H54 (cell line): ENCODE results near the gene KCNJ3.

Experiments used
- DNase-seq: peaks from one replicate; pipeline ENCODE4 v3.0.0; 2011; ENCODE audit warnings: low spot score, mixed read lengths; ENCODE audit not compliant: insufficient read length
- FAIRE-seq: peaks from 3 replicates; lab custom pipeline; 2011; peaks lifted over from hg19 to GRCh38; lab: Jason Lieb, UNC
- POLR2A ChIP-seq: IDR thresholded peaks from 2 replicates; pipeline ENCODE4 v1.6.1; 2011; ENCODE audit warnings: low read depth, mild to moderate bottlenecking, low read length

Gene KCNJ3

DNA sequence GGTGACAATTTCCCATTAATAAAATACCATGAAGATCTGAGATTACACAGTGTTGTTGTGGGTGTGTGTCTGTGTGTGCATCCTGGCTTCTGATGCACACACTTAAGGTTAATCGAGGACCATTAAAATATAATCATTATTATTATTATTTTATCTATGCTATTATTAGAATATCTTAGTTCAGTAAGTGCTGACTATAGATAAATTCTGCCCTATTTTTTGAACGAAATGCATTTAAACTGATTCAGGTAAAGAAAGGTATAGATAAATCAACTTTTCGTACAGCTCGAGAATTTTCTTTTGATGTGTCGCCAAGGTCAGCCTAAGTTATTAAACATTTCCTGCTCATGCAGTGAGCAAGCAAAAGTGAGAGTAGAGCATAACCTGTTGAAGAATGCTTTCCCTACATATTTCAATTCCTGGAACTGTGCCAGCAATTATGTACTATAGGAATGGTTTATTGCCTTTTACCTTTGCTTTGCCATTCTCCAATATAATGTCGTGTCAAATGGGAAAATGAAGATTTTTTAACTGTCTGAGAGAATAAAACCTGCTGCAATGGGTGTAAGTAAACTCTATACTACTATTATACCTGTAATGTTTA is 25.8 kb downstream of the KCNJ3 start:
- DNase-seq (no peak), FAIRE-seq (no peak)
- TF ChIP-seq POLR2A: no peak

DNA sequence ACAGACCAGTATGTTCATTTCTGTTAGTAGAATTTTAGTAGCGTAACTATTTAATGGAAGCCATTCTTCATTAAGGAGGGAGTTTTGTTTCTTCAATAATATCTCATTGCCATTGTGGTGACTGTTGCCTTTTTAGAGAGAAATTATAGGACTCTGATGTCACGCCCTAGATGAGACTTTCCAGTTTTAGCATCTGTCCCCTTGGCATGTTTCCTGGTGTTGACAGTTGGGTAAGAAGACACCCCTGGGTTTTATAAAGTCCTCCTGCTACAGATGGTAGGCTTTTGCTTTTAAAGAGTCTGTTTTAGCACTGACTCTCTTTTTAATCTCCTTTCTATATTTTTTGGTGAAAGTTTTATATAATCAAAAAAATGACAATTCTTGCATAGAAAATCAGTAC is 41.9 kb downstream of the KCNJ3 start:
- FAIRE-seq: no peak
- TF ChIP-seq POLR2A: no peak
- no peak for DNase-seq

DNA sequence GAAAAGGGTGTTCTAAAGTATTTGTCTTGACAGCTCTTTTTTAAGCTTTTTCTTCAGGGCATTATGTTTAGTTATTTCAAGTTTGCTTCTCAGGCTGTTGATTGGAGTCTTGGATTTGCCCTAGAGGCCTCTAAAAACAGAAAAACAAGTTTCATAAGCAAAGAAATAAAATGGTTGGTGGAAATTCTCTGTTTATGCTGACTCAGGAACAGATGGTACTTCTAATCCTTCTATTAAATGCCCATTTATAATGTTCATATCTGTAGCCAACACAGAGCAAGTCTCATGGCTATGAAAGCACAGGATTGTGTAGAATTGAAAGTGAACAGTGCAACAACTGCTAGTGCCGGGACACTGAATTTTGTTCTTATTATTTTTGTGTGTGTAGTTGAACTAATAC is 60.4 kb downstream of the KCNJ3 start:
- DNase-seq: no peak
- no peak for TF ChIP-seq POLR2A
- FAIRE-seq: no peak

GRCh38 chr2:154762638-154763037 is 64.1 kb downstream of the KCNJ3 start:
- no peak for FAIRE-seq
- no peak for DNase-seq
- TF ChIP-seq POLR2A: no peak

- FAIRE-seq (no peak), DNase-seq (no peak)
- TF ChIP-seq POLR2A: no peak
These were observed 73.3 kb downstream of the KCNJ3 start for GRCh38 chr2:154771664-154772284.

DNA sequence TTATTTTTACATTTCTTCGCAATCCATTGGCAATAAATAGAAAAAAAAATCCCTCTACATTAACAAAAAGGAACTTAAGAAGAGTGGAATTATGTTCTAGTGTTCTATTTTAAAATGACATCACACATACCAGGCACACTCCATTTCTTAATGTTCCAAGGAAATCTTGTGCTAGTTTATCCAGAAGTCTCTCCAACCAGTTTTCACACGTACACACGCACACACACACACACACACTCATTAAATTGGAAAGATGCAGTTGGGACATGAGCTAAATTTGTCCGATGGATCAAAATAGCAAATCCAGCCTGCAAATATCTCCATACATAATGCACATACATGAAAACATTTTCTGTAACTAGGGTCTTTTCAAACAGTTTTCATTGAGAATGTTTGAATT is 78.3 kb downstream of the KCNJ3 start:
- FAIRE-seq (no peak), DNase-seq (no peak)
- no peak for TF ChIP-seq POLR2A

DNA sequence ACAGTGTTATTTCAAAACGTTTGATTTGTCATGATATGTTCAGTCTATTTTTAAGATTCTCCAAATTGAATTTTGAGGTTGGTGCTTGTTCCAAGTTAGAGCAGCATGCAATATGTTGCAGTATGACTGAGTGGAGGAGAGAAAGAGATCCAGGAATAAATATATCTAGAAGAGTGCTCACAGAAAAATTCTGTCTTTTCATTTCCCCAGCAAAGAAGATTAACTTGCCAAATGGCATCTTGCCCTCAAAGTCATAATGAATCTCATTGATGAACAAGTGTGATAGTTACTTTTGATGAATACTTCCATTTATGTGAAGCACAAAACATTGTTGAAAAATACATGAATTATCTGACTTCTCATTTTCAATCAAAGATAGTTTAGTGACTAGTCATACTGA is 95.9 kb downstream of the KCNJ3 start:
- DNase-seq: no peak
- no peak for TF ChIP-seq POLR2A
- FAIRE-seq: no peak

DNA sequence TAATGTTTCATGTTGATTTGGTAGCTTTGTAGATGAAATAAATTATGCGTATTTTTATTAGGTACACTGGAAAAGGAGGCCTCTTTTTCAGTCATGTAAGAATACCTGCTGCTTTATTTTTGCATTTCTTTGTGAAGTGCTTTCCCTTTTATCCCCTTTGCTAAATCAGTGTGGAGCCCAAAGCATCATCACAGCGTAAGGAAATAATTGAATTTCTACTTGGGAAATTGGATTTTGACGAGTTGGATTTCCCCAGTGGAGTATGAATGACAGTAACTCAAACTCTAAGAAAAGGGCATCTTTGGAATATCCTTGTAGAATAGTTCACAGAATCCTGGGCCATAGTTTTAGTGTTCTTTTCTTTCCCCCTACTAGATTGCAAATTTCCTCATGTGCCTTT is 97.2 kb downstream of the KCNJ3 start:
- TF ChIP-seq POLR2A: no peak
- FAIRE-seq: no peak
- DNase-seq: no peak

DNA sequence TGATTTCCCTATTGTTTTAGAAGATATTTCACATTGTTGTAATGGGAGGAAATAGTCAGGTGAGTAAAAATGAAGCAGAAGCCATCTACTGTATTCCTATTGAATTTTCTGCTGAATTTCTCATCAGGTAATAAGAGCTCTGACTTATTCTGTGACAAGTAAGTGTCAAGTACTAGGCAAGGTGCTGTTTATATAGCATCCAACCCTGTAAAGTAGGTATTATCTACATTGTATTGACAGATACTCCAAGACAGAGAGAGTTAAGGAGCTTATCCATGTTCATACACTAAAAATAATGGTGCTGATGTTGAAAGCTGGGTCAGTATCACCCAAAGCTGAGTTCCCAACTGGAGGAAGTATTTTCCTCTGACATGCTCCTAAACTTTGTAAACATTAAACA is 106.0 kb downstream of the KCNJ3 start:
- DNase-seq: no peak
- FAIRE-seq: no peak
- no peak for TF ChIP-seq POLR2A

DNA sequence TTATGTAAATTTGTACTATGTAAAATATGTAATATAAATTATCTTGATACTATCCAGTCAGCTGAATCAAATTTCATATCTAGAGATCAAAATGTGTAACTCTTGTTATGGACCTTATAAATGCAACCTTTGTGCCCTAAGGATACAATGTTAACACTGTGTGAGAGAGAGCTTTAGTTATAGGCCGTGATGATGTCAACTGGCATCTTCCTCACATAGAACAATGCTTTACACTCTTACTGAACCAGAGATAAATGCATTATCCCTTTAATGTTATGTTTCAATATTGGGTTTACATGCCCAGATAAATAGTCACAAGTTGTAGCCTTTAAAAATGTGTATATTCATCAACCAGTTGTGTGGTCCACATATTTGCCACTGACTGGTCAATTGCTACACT is 115.1 kb downstream of the KCNJ3 start:
- DNase-seq (no peak), FAIRE-seq (no peak)

GRCh38 chr2:154814856-154815255 is 116.4 kb downstream of the KCNJ3 start:
- TF ChIP-seq POLR2A: no peak
- no peak for FAIRE-seq
- DNase-seq: no peak

More for the DNA sequence above, 115.1 kb downstream of the KCNJ3 start:
- no peak for TF ChIP-seq POLR2A

- DNase-seq: no peak
- no peak for TF ChIP-seq POLR2A
- no peak for FAIRE-seq
These were observed 126.9 kb downstream of the KCNJ3 start for GRCh38 chr2:154825358-154825757.

DNA sequence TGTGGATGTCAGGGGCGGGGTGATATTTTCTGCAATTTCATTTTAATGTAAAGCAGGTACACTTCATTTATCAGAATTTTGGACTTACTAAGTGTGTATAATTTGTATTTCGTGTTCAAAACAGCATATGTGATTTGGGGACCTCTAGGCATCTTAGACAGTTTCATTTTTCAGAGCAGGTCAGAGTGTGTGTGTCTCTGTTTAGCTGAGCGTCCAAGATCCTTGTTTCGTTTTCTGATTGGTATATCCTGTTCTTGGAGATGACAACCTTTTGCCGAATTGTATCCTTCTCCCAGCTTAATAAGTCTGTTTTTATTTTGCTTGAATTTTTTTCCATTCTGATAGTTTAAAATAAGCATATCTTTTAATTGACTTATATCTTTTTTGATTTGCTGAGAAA is 128.3 kb downstream of the KCNJ3 start:
- FAIRE-seq: no peak
- DNase-seq: no peak
- no peak for TF ChIP-seq POLR2A

DNA sequence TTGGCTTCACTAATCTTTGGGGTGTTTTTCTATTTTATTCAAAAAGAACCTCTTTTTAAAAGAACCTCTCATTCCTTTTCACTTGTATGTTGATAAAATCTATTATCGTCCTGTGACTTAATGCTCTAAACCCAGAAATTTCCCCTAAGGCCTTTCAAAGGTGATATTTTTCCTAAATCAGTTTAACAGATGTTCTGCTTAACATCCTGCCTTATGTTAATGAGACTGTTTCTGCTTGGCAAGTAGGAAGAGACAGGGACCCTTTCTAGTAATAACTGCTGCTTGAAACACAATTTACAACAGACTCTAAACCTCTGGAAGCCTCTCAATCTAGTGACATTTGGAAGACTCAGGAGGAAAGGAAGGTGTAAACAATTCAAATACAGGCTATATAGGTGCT is 128.8 kb downstream of the KCNJ3 start:
- DNase-seq (no peak), FAIRE-seq (no peak)
- no peak for TF ChIP-seq POLR2A

DNA sequence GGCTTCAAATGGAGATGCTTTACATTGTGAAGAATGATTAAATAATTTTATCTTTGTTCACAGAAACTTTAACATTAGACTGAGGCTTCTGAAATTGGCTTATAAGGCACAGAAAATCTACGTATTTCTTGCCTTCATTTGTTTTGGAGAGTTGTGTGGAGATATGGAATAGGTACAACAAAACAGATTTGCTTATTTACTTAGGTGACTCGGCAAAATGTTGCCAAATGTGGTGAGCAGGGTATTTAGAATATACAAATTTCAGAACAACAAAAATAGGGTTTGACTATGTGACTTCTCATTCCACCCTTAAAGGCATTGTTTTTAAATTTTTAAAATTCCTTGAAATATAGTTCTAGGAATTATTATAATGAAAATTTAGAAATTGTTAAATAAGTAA is 134.2 kb downstream of the KCNJ3 start:
- DNase-seq (no peak), FAIRE-seq (no peak)
- no peak for TF ChIP-seq POLR2A

- no peak for DNase-seq
- FAIRE-seq: no peak
- TF ChIP-seq POLR2A: no peak
These were observed 138.1 kb downstream of the KCNJ3 start for GRCh38 chr2:154836632-154837031.
